DND-41 (cell line): ENCODE results near the gene SLC25A5.

Experiments used
- CTCF ChIP-seq: IDR thresholded peaks from 2 replicates; pipeline ENCODE4 v1.5.1; 2012; ENCODE audit warnings: borderline replicate concordance, low read length, moderate library complexity, mild to moderate bottlenecking; ENCODE audit not compliant: poor library complexity, severe bottlenecking; ENCODE audit errors: extremely low read depth
- EZH2 ChIP-seq: IDR thresholded peaks from 3 replicates; pipeline ENCODE4 v1.6.1; 2012; ENCODE audit warnings: borderline replicate concordance, low read depth, mild to moderate bottlenecking, moderate library complexity, low read length, inconsistent platforms; ENCODE audit not compliant: severe bottlenecking

DNA sequence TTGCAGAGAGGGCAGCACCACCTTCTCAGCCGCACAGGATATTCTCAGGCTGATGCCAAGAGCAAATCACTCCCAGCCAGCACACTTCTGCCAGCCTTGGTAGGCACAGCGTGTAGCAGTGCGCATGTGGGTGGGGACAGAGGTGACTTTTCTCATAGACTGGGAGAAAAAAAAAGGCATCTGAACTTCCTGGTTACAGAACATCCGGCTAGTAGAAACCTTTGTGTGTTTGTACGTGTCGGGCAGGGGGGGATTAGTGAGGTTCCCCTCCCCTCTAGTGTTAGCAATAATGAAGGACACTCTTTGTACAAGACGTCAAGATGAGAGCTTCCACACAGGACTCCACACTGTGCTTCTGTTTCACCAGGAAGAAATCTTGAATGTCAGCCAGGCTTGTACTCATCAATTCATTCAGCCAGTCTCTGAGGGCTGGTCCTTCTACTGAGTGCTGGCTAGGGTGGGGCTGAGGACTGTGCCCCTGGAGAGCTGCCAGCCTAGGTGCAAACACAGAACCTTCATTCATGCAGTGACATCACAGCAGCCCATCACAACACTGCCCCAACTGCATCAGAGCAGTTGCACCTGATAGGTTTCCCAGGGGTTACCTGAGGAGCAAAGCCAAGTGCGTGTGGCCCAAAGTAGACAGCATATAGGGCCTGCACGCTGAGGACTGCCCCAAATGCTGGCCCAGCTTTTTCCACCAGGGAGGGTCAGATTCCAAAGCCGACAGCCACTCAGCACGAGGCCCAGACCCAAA lies 34.7 kb downstream of the SLC25A5 start:
- no peak for TF ChIP-seq CTCF
- TF ChIP-seq EZH2: no peak
